ENCODE results near the gene KDF1.

GRCh38 chr1:26945728-26946127 lies 14.5 kb downstream of the KDF1 start:
- no peak for TF ChIP-seq EZH2 (IDR thresholded peaks at IDR 0.05)
- no peak for TF ChIP-seq POLR2AphosphoS5 (IDR thresholded peaks at IDR 0.05; ENCODE audit: borderline replicate concordance, low read depth, low read length)

All from SK-N-MC (cell line).